ENCODE data around the gene PRR20G.

The PRR20G gene

DNA sequence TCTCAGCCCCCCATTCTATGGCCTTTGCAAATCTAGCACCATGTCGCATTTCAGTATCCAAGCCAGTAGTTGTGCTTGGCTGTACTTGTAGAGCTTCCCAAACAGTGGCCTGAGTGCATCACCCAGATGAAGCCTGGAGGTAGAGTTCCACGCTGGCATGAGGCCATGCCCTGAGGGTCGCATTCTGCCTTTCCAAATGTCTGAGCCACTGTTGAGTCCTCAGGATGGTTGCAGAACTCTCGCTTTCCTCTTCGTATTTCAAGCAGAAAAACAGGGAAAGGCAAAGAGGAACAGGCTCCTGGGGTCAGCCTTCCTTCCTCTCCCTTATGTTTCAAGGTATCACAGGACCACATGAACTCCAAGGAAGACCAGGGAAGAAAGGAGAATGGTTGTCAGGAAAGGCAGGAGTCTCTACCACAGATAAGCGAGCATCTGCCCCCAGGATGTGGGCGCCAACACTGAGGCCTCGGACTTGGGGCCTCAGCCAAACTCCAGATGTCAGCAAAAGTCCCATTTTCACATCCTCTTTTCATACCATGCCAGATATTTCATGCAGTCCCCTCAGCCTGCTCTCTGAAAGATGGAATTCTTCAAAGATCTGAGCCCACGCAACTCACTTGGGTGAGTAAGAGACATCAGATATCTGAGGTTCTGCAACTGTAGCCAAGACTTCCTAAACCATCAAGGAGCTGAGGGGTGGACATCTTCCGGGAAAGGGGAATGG, 19.4 kb upstream of the PRR20G start:
- TF ChIP-seq EZH2 (IDR thresholded peaks at IDR 0.05; ENCODE audit: borderline replicate concordance, low read depth, low read length, severe bottlenecking) = no peak
- TF ChIP-seq, protein P1, sequence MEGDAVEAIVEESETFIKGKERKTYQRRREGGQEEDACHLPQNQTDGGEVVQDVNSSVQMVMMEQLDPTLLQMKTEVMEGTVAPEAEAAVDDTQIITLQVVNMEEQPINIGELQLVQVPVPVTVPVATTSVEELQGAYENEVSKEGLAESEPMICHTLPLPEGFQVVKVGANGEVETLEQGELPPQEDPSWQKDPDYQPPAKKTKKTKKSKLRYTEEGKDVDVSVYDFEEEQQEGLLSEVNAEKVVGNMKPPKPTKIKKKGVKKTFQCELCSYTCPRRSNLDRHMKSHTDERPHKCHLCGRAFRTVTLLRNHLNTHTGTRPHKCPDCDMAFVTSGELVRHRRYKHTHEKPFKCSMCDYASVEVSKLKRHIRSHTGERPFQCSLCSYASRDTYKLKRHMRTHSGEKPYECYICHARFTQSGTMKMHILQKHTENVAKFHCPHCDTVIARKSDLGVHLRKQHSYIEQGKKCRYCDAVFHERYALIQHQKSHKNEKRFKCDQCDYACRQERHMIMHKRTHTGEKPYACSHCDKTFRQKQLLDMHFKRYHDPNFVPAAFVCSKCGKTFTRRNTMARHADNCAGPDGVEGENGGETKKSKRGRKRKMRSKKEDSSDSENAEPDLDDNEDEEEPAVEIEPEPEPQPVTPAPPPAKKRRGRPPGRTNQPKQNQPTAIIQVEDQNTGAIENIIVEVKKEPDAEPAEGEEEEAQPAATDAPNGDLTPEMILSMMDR (IDR thresholded peaks at IDR 0.05; ENCODE audit: borderline replicate concordance, extremely low read depth, low read length, poor library complexity, severe bottlenecking) = no peak

DNA sequence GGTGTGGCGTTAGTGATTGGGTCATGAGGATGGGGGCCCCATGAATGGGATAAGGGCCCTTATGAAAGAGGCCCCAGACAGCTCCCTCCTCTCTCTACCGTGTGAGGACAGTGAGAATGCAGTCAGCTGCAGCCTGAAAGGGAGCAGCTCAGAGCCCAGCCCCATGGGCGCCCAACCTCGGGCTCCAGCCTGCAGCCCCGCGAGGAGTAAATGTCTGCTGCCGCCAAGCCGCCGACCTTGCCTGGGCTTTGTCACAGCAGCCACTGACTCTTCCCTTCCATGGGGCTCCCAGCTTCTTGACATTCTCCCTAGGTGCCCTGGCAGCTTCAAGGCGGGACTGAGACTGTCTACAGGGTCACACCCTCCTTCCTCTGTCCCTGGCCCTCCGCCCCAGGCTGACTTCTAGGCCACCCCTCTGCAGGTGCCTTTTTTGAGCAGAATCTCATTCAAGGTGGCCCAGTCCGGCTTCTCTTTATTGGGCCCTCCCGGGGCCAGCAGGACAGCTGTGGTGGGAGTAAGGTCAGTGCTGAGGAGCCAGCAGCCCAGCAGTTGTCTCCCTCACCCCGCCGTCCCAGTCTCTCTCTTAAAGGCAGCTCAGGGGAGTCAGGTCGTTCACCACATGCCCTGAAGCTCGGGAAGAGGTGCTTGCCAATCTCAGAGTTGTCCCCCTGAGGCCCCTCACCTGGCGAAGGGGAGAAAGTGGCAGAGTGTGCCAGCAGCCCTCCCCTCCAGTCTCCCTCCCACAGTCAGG, 18.7 kb upstream of the PRR20G start:
- Histone ChIP-seq H3K27me3 (ENCODE audit: insufficient read depth, low read length, poor library complexity) (no peaks in the 10 kb centered on the region), H3K79me2 (ENCODE audit: insufficient read depth, low read length) (no peaks in the 10 kb centered on the region), H3K4me1 (ENCODE audit: insufficient read depth, low read length) (no peaks in the 10 kb centered on the region), H3K4me2 (ENCODE audit: insufficient read depth, low read length) (no peak overlapping the region), H3K36me3 (ENCODE audit: insufficient read depth, low read length) (no peaks in the 10 kb centered on the region), H2AFZ (ENCODE audit: low read depth, low read length) (no peak overlapping the region), H3K4me3 (ENCODE audit: low read depth in 1 of 2, low read length in 2 of 2) (no peak overlapping the region), H3K27ac (ENCODE audit: low read length) (no peak overlapping the region), H3K9ac (ENCODE audit: low read depth, low read length) (no peak overlapping the region), H3K9me3 (ENCODE audit: insufficient read depth, low read length, severe bottlenecking) (no peaks in the 10 kb centered on the region), H4K20me1 (ENCODE audit: insufficient read depth, low read length) (no peaks in the 10 kb centered on the region)
- ATAC-seq (ENCODE audit: insufficient read depth, low read depth) (no peak), DNase-seq (no peak)
- TF ChIP-seq, protein P1 (IDR thresholded peaks at IDR 0.05; ENCODE audit: borderline replicate concordance, extremely low read depth, low read length, poor library complexity, severe bottlenecking) = no peak
- TF ChIP-seq EZH2 (IDR thresholded peaks at IDR 0.05; ENCODE audit: borderline replicate concordance, low read depth, low read length, severe bottlenecking) = no peak

More for the DNA sequence above, 19.4 kb upstream of the PRR20G start:
- no peaks in the 10 kb centered on the region for H3K36me3 ChIP-seq (ENCODE audit: insufficient read depth, low read length)
- no peak overlapping the region for H3K27ac ChIP-seq (ENCODE audit: low read length)
- no peaks in the 10 kb centered on the region for H3K4me1 ChIP-seq (ENCODE audit: insufficient read depth, low read length)
- no peak overlapping the region for H3K4me2 ChIP-seq (ENCODE audit: insufficient read depth, low read length)
- H2AFZ ChIP-seq (ENCODE audit: low read depth, low read length) = no peak overlapping the region
- H3K4me3 ChIP-seq (ENCODE audit: low read depth in 1 of 2, low read length in 2 of 2) = no peak overlapping the region
- no peak overlapping the region for H3K9ac ChIP-seq (ENCODE audit: low read depth, low read length)
- DNase-seq (no peak), ATAC-seq (ENCODE audit: insufficient read depth, low read depth) (no peak)
- no peaks in the 10 kb centered on the region for H3K9me3 ChIP-seq (ENCODE audit: insufficient read depth, low read length, severe bottlenecking)
- H3K79me2 ChIP-seq (ENCODE audit: insufficient read depth, low read length) = no peaks in the 10 kb centered on the region
- no peaks in the 10 kb centered on the region for H3K27me3 ChIP-seq (ENCODE audit: insufficient read depth, low read length, poor library complexity)
- H4K20me1 ChIP-seq (ENCODE audit: insufficient read depth, low read length) = no peaks in the 10 kb centered on the region

DNA sequence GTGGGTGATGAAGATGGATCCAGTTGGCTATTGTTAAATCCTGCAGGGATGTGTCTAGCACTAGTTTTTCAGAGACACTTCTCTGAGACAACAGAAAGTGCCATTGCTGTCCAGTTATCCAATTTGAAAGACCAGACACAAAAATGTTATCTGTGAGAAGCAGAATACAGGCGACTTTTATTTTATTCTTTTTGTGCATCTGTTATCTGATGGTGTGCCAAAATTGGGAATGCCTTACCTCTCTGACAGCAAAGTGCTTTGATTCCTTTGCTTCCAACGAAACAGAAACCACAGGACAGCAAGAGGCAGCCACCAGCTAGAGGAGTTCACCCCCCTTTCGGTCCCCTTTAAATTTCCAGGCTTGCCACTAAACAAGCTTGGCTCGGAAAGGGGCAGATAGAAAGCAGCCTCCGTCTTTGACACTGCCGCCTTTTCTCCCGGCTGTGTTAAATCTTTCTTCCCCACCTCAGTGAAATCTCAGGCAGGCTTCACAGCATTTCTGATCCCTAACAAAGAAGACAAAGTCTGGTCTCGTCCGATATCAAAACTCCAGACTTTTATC, 17.7 kb upstream of the PRR20G start:
- Histone ChIP-seq H4K20me1 (ENCODE audit: insufficient read depth, low read length) (no peaks in the 10 kb centered on the region), H3K4me1 (ENCODE audit: insufficient read depth, low read length) (no peaks in the 10 kb centered on the region), H3K27me3 (ENCODE audit: insufficient read depth, low read length, poor library complexity) (no peaks in the 10 kb centered on the region), H2AFZ (ENCODE audit: low read depth, low read length) (no peak overlapping the region), H3K4me2 (ENCODE audit: insufficient read depth, low read length) (no peak overlapping the region), H3K36me3 (ENCODE audit: insufficient read depth, low read length) (no peaks in the 10 kb centered on the region), H3K9ac (ENCODE audit: low read depth, low read length) (no peak overlapping the region), H3K4me3 (ENCODE audit: low read depth in 1 of 2, low read length in 2 of 2) (no peak overlapping the region), H3K9me3 (ENCODE audit: insufficient read depth, low read length, severe bottlenecking) (no peaks in the 10 kb centered on the region), H3K27ac (ENCODE audit: low read length) (no peak overlapping the region), H3K79me2 (ENCODE audit: insufficient read depth, low read length) (no peaks in the 10 kb centered on the region)
- ATAC-seq (ENCODE audit: insufficient read depth, low read depth) = no peak
- TF ChIP-seq EZH2 (IDR thresholded peaks at IDR 0.05; ENCODE audit: borderline replicate concordance, low read depth, low read length, severe bottlenecking) = no peak
- TF ChIP-seq, protein P1 (IDR thresholded peaks at IDR 0.05; ENCODE audit: borderline replicate concordance, extremely low read depth, low read length, poor library complexity, severe bottlenecking) = no peak
- DNase-seq = no peak
